GM12878 (cell line): Measurements from ENCODE around the gene SHCBP1L. TPM values are rescaled to one million over a fixed set of nuclear protein-coding genes. Genes with fewer than 3 reads are reported as not detected.

ENCODE experiments used
- ATAC-seq: fragments of 200-7000 bp; cut with Tn5 transposase; 3 replicates; pipeline ENCODE4 v1.9.1; 2020; ENCODE audit warnings: mild to moderate bottlenecking, moderate library complexity
- BruUV-seq: library from RNA; stranded (reverse); fragments of 400-500 nt; replicated peaks from 2 replicates; lab custom pipeline; 2021; lab: Mats Ljungman, UMichigan
- CTCF ChIA-PET: fragments of 300-600 bp; sonication (Branson Sonifier 250); formaldehyde crosslinking; extraction: SDS; loops from one replicate; lab custom pipeline; 2021; ENCODE audit warnings: inconsistent platforms; lab: Yijun Ruan, JAX
- POLR2A ChIA-PET: fragments of 350-600 bp; formaldehyde crosslinking; extraction: SDS; loops from one replicate; lab custom pipeline; 2021; ENCODE audit warnings: inconsistent platforms; lab: Charles Lee
- RAD21 ChIA-PET: fragments of 300-600 bp; sonication (Branson Sonifier 250); formaldehyde crosslinking; loops from one replicate; lab custom pipeline; 2023; ENCODE audit warnings: antibody characterized with exemption; ENCODE audit not compliant: unreplicated experiment; lab: Charles Lee
- SMC1A ChIA-PET: fragments of 300-600 bp; sonication (Branson Sonifier 250); formaldehyde crosslinking; loops from one replicate; lab custom pipeline; 2023; ENCODE audit not compliant: unreplicated experiment, uncharacterized antibody; lab: Charles Lee
- DNase-seq: peaks from one replicate; pipeline ENCODE4 v3.0.0-alpha.2; 2011; ENCODE audit warnings: low read depth, low spot score
- FAIRE-seq: peaks from 3 replicates; lab custom pipeline; 2011; peaks lifted over from hg19 to GRCh38; lab: Jason Lieb, UNC
- H2AFZ ChIP-seq: 2 replicates; pipeline ENCODE4 v1.6.0; 2011; ENCODE audit warnings: low read depth, low read length, control low read depth; ENCODE audit not compliant: control insufficient read depth
- H3K27ac ChIP-seq: 2 replicates; pipeline ENCODE4 v1.5.1; 2011; ENCODE audit warnings: control low read depth; ENCODE audit not compliant: control insufficient read depth, insufficient read depth
- H3K27me3 ChIP-seq, 2 experiments: replicated peaks in 1 of 2; 2 replicates each; pipeline versions ENCODE4 v1.6.0 to v1.6.1; 2011; ENCODE audit warnings: low read length in 1 of 2; ENCODE audit not compliant: control insufficient read depth in 2 of 2, insufficient read depth in 2 of 2
- H3K36me3 ChIP-seq, 2 experiments: 2 replicates each; pipeline ENCODE4 v1.5.1; 2011; ENCODE audit warnings: low read length in 1 of 2; ENCODE audit not compliant: control insufficient read depth in 2 of 2, insufficient read depth in 2 of 2
- H3K4me1 ChIP-seq: 2 replicates; pipeline ENCODE4 v1.6.1; 2011; ENCODE audit warnings: mild to moderate bottlenecking, low read length, moderate library complexity, mixed read lengths; ENCODE audit not compliant: control insufficient read depth, insufficient read depth
- H3K4me2 ChIP-seq: 2 replicates; pipeline ENCODE4 v1.6.0; 2011; ENCODE audit warnings: control low read depth; ENCODE audit not compliant: control insufficient read depth, insufficient read depth
- H3K4me3 ChIP-seq: fragments of 200-600 bp; sonication (generic); 2 replicates; pipeline ENCODE4 v1.5.1; 2016
- H3K79me2 ChIP-seq: 2 replicates; pipeline ENCODE4 v1.6.0; 2011; ENCODE audit warnings: low read length; ENCODE audit not compliant: control insufficient read depth, insufficient read depth
- H3K9ac ChIP-seq: 2 replicates; pipeline ENCODE4 v1.8.0; 2011; ENCODE audit warnings: low read length, control low read depth, mixed read lengths; ENCODE audit not compliant: control insufficient read depth, insufficient read depth
- H3K9me3 ChIP-seq: replicated peaks from 3 replicates; pipeline ENCODE4 v1.5.1; 2011; ENCODE audit warnings: mild to moderate bottlenecking, low read length; ENCODE audit not compliant: control insufficient read depth, insufficient read depth
- H4K20me1 ChIP-seq: 2 replicates; pipeline ENCODE4 v1.6.0; 2011; ENCODE audit not compliant: control insufficient read depth, insufficient read depth
- BCL3 ChIP-seq: IDR thresholded peaks from 2 replicates; pipeline ENCODE4 v1.6.1; 2011; ENCODE audit warnings: borderline replicate concordance, low read depth, mild to moderate bottlenecking, moderate library complexity, low read length; ENCODE audit not compliant: insufficient read depth, poor library complexity, severe bottlenecking
- ETV6 ChIP-seq, 2 experiments: fragments of 450-650 bp in 1 of 2; IDR thresholded peaks in 1 of 2; conservative IDR thresholded peaks in 1 of 2; 2 replicates each; pipeline ENCODE4 v1.6.1; 2014; ENCODE audit warnings: antibody characterized with exemption in 1 of 2, borderline replicate concordance in 1 of 2, low read depth in 1 of 2, mild to moderate bottlenecking in 1 of 2, moderate library complexity in 1 of 2
- FOXM1 ChIP-seq: IDR thresholded peaks from 2 replicates; pipeline ENCODE4 v1.6.1; 2012; ENCODE audit warnings: low read depth, mild to moderate bottlenecking, inconsistent platforms, low read length, moderate library complexity
- JUNB ChIP-seq: IDR thresholded peaks from 2 replicates; pipeline ENCODE4 v1.6.1; 2016; ENCODE audit warnings: antibody characterized with exemption, mild to moderate bottlenecking
- WGBS: methylation state at CpG from one replicate; pipeline ENCODE4 v1.1.6; 2016; ENCODE audit warnings: low lambda C conversion rate; ENCODE audit not compliant: insufficient replicate concordance, insufficient coverage; ENCODE audit errors: missing lambda C conversion rate; 5-methylcytosine and 5-hydroxymethylcytosine counted together
- in situ Hi-C: fragments of 300-500 bp; cut with MboI; formaldehyde crosslinking; loops from 9 replicates; pipeline ENCODE4 v1.14.3; 2018; ENCODE audit warnings: mixed read lengths
- intact Hi-C: fragments of 100-400 bp; cut with micrococcal nuclease; formaldehyde crosslinking; loops from one replicate; pipeline ENCODE4 v1.14.2; 2022; ENCODE audit not compliant: unreplicated experiment
- polyA plus RNA-seq, 11 experiments: library from polyadenylated mRNA; depleted of rRNA in 4 of 11; unstranded in 6 of 11; stranded (reverse) in 5 of 11; fragments of >200 nt; fragmentation: Nextera tagmentation in 4 of 11; fragmentation: Illumina TruSeq in 1 of 11; extraction: Ambion mirVana in 4 of 11; extraction: Trizol in 1 of 11; gene quantifications; 1 replicate in 1 of 11; 2 replicates in 10 of 11; pipeline versions ENCODE4 v1.2.1 to v1.2.3, GENCODE V29; 2011 to 2016; ENCODE audit warnings: inconsistent platforms in 2 of 11, missing spikeins in 2 of 11, low read depth in 1 of 11
- total RNA-seq, 4 experiments: library from RNA; depleted of rRNA in 3 of 4; stranded (reverse); fragments of >200 nt in 3 of 4; fragmentation: Illumina TruSeq in 1 of 4; extraction: Trizol in 1 of 4; gene quantifications; 2 replicates each; pipeline versions ENCODE4 v1.2.1 to v1.2.3, GENCODE V29; 2013 to 2021

The SHCBP1L gene
- total and polyA plus RNA-seq, 10 of the 15 experiments (the other 5 are each of a cell fraction or from before 2014, with no cell fraction given), result not detected

- ChIA-PET POLR2A (interaction anchor here (0.6 kb wide), 1 partner anchor 638 kb away, joined by 3 read pairs; no protein-coding TSS in a partner anchor), RAD21 (interaction anchor here (2.0 kb wide), 1 partner anchor 21 kb away, joined by 5 read pairs; no protein-coding TSS in a partner anchor), SMC1A (interaction anchor here (1.0 kb wide), 1 partner anchor 23 kb away, joined by 3 read pairs; no protein-coding TSS in a partner anchor), CTCF (interaction anchor here (1.0 kb wide), 1 partner anchor 22 kb away, joined by 3 read pairs; no protein-coding TSS in a partner anchor)
- no peak overlapping the region for H2AFZ ChIP-seq
- no peak overlapping the region for H3K4me2 ChIP-seq
- H3K4me1 ChIP-seq, result no peaks in the 10 kb centered on the region
- no TSS peak for BruUV-seq
- H3K9ac ChIP-seq, result no peak overlapping the region
- H3K4me3 ChIP-seq, result no peak overlapping the region
- 6% methylated on average over 7 of the region's 7 CpGs for WGBS
- no peaks in the 10 kb centered on the region for H3K36me3 ChIP-seq
- intact Hi-C loops, result no loop called here
- FAIRE-seq (no peak), ATAC-seq (no peak), DNase-seq (no peak)
- in situ Hi-C loops, result no loop called here
- no peaks in the 10 kb centered on the region for H3K79me2 ChIP-seq
- no peak overlapping the region for H3K27ac ChIP-seq
- H3K9me3 ChIP-seq, result no peaks in the 10 kb centered on the region
- H3K27me3 ChIP-seq, result no peaks in the 10 kb centered on the region; a peak in 1 of 4 replicates
- H4K20me1 ChIP-seq, result no peaks in the 10 kb centered on the region
- TF ChIP-seq ETV6 (conservative IDR thresholded peaks at IDR 0.05 in 1 of 2, IDR thresholded peaks at IDR 0.05 in 1 of 2; ENCODE audit: borderline replicate concordance in 1 of 2, low read depth in 1 of 2), result no peak
- TF ChIP-seq BCL3, result no peak
- no peak for TF ChIP-seq JUNB
- TF ChIP-seq FOXM1, result no peak
These were observed 31.2 kb upstream of the SHCBP1L start for GRCh38 chr1:182984138-182984537.
